HepG2 (cell line): ENCODE measurements around the gene ATP6V1C2. TPM values are rescaled to one million over a fixed set of nuclear protein-coding genes. Genes with fewer than 3 reads are reported as not detected.

Experiments
- ASH2L ChIP-seq: fragments of 300-600, 200-600 bp; sonication (generic); IDR thresholded peaks from 2 replicates; pipeline ENCODE4 v1.7.0; 2017; ENCODE audit warnings: low read depth, mild to moderate bottlenecking, moderate library complexity, mixed read lengths, low read length; ENCODE audit not compliant: insufficient read length
- HOXA9 ChIP-seq: sonication (generic); formaldehyde crosslinking; IDR thresholded peaks from 2 replicates; pipeline ENCODE4 v1.8.1; 2022; ENCODE audit warnings: missing genetic modification reagents, mild to moderate bottlenecking, moderate library complexity, borderline replicate concordance
- MEIS1 ChIP-seq: sonication (generic); formaldehyde crosslinking; IDR thresholded peaks from 2 replicates; pipeline ENCODE4 v1.9.0; 2021; ENCODE audit warnings: mild to moderate bottlenecking, missing genetic modification reagents, moderate library complexity, borderline replicate concordance
- NFYC ChIP-seq: IDR thresholded peaks from 2 replicates; pipeline ENCODE4 v1.6.1; 2016; ENCODE audit warnings: missing genetic modification reagents, missing compliant biosample characterization
- RCOR2 ChIP-seq: IDR thresholded peaks from 2 replicates; pipeline ENCODE4 v1.6.1; 2016; ENCODE audit warnings: missing biosample characterization, missing genetic modification reagents
- RFX3 ChIP-seq: IDR thresholded peaks from 2 replicates; pipeline ENCODE4 v1.6.1; 2016; ENCODE audit warnings: missing biosample characterization, missing genetic modification reagents
- SNAPC4 ChIP-seq: sonication (generic); formaldehyde crosslinking; IDR thresholded peaks from 2 replicates; pipeline ENCODE4 v1.4.0; 2020; ENCODE audit warnings: mild to moderate bottlenecking, missing genetic modification reagents
- SPEN ChIP-seq: sonication (generic); formaldehyde crosslinking; IDR thresholded peaks from 2 replicates; pipeline ENCODE4 v1.5.1; 2020; ENCODE audit warnings: low read depth, mild to moderate bottlenecking, missing genetic modification reagents
- SYNCRIP ChIP-seq: fragments of 200-400 bp; formaldehyde crosslinking; IDR thresholded peaks from 2 replicates; pipeline ENCODE4 v1.6.1; 2018; ENCODE audit warnings: mild to moderate bottlenecking, low read depth, low read length; ENCODE audit not compliant: insufficient read depth
- XBP1 ChIP-seq: sonication (generic); formaldehyde crosslinking; IDR thresholded peaks from 2 replicates; pipeline ENCODE4 v1.5.0; 2020; ENCODE audit warnings: missing genetic modification reagents
- ZNF20 ChIP-seq: sonication (generic); formaldehyde crosslinking; IDR thresholded peaks from 2 replicates; pipeline ENCODE4 v1.4.0; 2020; ENCODE audit warnings: mild to moderate bottlenecking, moderate library complexity, missing genetic modification reagents
- ZNF350 ChIP-seq: sonication (generic); formaldehyde crosslinking; IDR thresholded peaks from 2 replicates; pipeline ENCODE4 v1.4.0; 2020; ENCODE audit warnings: mild to moderate bottlenecking, low read depth, missing genetic modification reagents, borderline replicate concordance
- ZNF430 ChIP-seq: sonication (generic); formaldehyde crosslinking; IDR thresholded peaks from 2 replicates; pipeline ENCODE4 v1.9.0; 2021; ENCODE audit warnings: mild to moderate bottlenecking, missing genetic modification reagents
- ZNF556 ChIP-seq: sonication (generic); formaldehyde crosslinking; IDR thresholded peaks from 2 replicates; pipeline ENCODE4 v1.4.0; 2020; ENCODE audit warnings: mild to moderate bottlenecking, missing genetic modification reagents, borderline replicate concordance
- polyA plus RNA-seq, 8 experiments: library from polyadenylated mRNA; depleted of rRNA in 3 of 8; stranded (reverse) in 7 of 8; unstranded in 1 of 8; fragments of >200 nt; fragmentation: Illumina TruSeq in 4 of 8; extraction: Trizol in 4 of 8; gene quantifications; 2 replicates each; pipeline versions ENCODE4 v1.2.1 to v1.2.3, GENCODE V29; 2011 to 2016; ENCODE audit warnings: low read depth in 4 of 8, missing spikeins in 1 of 8, mixed read lengths in 1 of 8; ENCODE audit not compliant: insufficient read depth in 1 of 8
- total RNA-seq, 5 experiments: library from RNA; depleted of rRNA; stranded (reverse); fragments of >200 nt; fragmentation: Illumina TruSeq; extraction: Trizol; gene quantifications; 2 replicates each; pipeline ENCODE4 v1.2.3, GENCODE V29; 2016; ENCODE audit warnings: low read depth in 1 of 5
- TF ChIP-seq, protein P1 (sequence below): sonication (generic); formaldehyde crosslinking; IDR thresholded peaks from 2 replicates; pipeline ENCODE4 v1.5.0; 2020; ENCODE audit warnings: missing genetic modification reagents
- TF ChIP-seq, protein P2 (sequence below): IDR thresholded peaks from 2 replicates; pipeline ENCODE4 v1.6.1; 2016; ENCODE audit warnings: control low read depth
- TF ChIP-seq, protein P3 (sequence below): IDR thresholded peaks from 2 replicates; pipeline ENCODE4 v1.6.1; 2018; ENCODE audit warnings: missing genetic modification reagents
- TF ChIP-seq, protein P4 (sequence below): sonication (generic); formaldehyde crosslinking; IDR thresholded peaks from 2 replicates; pipeline ENCODE4 v1.5.0; 2020; ENCODE audit warnings: missing genetic modification reagents, mild to moderate bottlenecking, borderline replicate concordance
- TF ChIP-seq, protein P5 (sequence below): IDR thresholded peaks from 2 replicates; pipeline ENCODE4 v1.6.1; 2012; ENCODE audit warnings: inconsistent platforms

Gene ATP6V1C2
- total and polyA plus RNA-seq, 2 of the 13 experiments (the other 11 are each of a cell fraction or from before 2014, with no cell fraction given): 0.04 to 0.29 TPM

DNA sequence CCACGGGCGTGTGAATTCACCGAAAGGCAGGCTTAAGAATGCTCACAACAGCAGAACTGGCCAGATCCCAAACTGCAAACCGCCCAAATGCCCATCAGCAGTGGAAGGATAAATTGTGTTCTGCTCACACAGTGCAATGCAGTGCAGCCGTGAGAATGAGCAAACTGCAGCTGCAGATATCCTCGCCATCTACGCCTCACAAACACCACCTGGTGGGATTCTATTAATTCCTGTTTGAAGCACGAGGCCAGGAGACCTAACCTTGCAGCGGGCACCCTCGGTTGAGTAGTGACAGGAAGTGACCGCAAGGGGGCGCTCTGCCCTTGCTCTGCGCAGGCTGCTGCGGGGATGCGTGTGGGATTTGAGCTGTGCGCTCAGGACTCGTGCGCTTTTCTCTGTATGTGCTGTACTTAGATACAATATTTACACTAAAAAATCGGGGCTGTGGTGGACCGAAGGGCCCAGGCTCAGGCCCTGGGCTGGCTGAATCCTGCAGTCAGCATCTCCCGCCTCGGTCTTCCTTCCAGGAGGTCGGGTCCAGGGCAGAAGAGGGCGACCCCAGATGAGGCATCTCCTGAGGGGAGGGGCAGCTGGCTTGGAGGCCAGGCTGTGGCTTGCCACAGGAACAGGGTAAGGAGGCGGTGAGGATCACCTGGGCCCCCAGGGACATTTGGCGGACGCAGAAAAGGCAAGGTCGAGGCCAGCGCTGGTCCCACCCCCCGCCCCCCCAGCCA is 110.9 kb downstream of the ATP6V1C2 start (continued):
- TF ChIP-seq SNAPC4 (CRISPR knock-in tag) (no peak), NFYC (no peak), SYNCRIP (no peak), MEIS1 (CRISPR knock-in tag) (no peak), XBP1 (CRISPR knock-in tag) (no peak), HOXA9 (no peak), ZNF430 (CRISPR knock-in tag) (no peak), ZNF556 (CRISPR knock-in tag) (peak; percentile 62; the same call in 1 of the 2 replicates), ZNF20 (CRISPR knock-in tag) (no peak), ZNF350 (CRISPR knock-in tag) (peak; percentile 69; the same call in 1 of the 2 replicates), SPEN (no peak; the same call in 1 of the 2 replicates), RFX3 (CRISPR knock-in tag) (no peak), ASH2L (no peak), RCOR2 (CRISPR knock-in tag) (no peak)
- TF ChIP-seq, protein P1, sequence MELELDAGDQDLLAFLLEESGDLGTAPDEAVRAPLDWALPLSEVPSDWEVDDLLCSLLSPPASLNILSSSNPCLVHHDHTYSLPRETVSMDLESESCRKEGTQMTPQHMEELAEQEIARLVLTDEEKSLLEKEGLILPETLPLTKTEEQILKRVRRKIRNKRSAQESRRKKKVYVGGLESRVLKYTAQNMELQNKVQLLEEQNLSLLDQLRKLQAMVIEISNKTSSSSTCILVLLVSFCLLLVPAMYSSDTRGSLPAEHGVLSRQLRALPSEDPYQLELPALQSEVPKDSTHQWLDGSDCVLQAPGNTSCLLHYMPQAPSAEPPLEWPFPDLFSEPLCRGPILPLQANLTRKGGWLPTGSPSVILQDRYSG (CRISPR knock-in tag): no peak
- TF ChIP-seq, protein P2, sequence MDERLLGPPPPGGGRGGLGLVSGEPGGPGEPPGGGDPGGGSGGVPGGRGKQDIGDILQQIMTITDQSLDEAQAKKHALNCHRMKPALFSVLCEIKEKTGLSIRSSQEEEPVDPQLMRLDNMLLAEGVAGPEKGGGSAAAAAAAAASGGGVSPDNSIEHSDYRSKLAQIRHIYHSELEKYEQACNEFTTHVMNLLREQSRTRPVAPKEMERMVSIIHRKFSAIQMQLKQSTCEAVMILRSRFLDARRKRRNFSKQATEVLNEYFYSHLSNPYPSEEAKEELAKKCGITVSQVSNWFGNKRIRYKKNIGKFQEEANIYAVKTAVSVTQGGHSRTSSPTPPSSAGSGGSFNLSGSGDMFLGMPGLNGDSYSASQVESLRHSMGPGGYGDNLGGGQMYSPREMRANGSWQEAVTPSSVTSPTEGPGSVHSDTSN (CRISPR knock-in tag): no peak; the same call in 1 of the 2 replicates
- TF ChIP-seq, protein P3, sequence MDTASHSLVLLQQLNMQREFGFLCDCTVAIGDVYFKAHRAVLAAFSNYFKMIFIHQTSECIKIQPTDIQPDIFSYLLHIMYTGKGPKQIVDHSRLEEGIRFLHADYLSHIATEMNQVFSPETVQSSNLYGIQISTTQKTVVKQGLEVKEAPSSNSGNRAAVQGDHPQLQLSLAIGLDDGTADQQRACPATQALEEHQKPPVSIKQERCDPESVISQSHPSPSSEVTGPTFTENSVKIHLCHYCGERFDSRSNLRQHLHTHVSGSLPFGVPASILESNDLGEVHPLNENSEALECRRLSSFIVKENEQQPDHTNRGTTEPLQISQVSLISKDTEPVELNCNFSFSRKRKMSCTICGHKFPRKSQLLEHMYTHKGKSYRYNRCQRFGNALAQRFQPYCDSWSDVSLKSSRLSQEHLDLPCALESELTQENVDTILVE (CRISPR knock-in tag): no peak
- TF ChIP-seq, protein P4, sequence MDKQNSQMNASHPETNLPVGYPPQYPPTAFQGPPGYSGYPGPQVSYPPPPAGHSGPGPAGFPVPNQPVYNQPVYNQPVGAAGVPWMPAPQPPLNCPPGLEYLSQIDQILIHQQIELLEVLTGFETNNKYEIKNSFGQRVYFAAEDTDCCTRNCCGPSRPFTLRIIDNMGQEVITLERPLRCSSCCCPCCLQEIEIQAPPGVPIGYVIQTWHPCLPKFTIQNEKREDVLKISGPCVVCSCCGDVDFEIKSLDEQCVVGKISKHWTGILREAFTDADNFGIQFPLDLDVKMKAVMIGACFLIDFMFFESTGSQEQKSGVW: no peak
- TF ChIP-seq, protein P5, sequence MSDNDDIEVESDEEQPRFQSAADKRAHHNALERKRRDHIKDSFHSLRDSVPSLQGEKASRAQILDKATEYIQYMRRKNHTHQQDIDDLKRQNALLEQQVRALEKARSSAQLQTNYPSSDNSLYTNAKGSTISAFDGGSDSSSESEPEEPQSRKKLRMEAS: peak; percentile 63; the same call in 1 of the 2 replicates
